PFSK-1 (cell line): ENCODE results near the gene LZTR1.

ENCODE experiments used
- FOXP2 ChIP-seq: optimal IDR thresholded peaks from 2 replicates; pipeline ENCODE3; 2011; ENCODE audit warnings: borderline replicate concordance, control low read depth, inconsistent platforms; ENCODE audit not compliant: insufficient read depth; ENCODE audit errors: extremely low read length, extremely low read depth
- POLR2AphosphoS5 ChIP-seq: IDR thresholded peaks from 2 replicates; pipeline ENCODE4 v1.6.1; 2012; ENCODE audit warnings: low read depth, mild to moderate bottlenecking, control low read depth, low read length, moderate library complexity
- SIN3A ChIP-seq: IDR thresholded peaks from 2 replicates; pipeline ENCODE4 v1.6.1; 2012; ENCODE audit warnings: mild to moderate bottlenecking, low read length, moderate library complexity, borderline replicate concordance; ENCODE audit not compliant: insufficient read depth
- TAF1 ChIP-seq: IDR thresholded peaks from 2 replicates; pipeline ENCODE4 v1.6.1; 2012; ENCODE audit warnings: low read length, control low read depth, borderline replicate concordance; ENCODE audit not compliant: insufficient read depth
- TF ChIP-seq, protein P1 (sequence below), 2 experiments: IDR thresholded peaks; 2 replicates each; pipeline versions ENCODE4 v1.6.1 to v1.8.0; 2011 to 2012; ENCODE audit warnings: low read depth in 2 of 2, low read length in 2 of 2, control low read depth in 1 of 2, inconsistent platforms in 1 of 2, mild to moderate bottlenecking in 1 of 2, moderate library complexity in 1 of 2; ENCODE audit not compliant: insufficient read depth in 1 of 2

DNA sequence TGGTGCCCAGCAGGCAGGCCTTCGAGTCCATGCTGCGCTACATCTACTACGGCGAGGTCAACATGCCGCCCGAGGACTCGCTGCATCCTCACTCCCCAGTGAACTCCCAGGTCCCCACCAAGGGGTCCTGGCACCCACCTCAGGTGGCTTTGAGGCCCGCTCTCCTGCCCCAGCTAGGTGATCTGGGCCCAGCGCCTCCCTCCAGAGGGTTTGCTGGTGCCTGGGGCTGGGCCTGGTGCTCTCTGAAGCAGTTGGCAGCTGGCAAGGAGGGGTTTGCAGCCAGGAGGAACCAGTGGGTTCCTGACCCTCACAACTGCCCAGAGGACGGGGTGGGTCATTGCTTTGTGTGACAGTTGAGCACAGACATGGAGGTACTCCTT lies 13.9 kb downstream of the LZTR1 start:
- TF ChIP-seq POLR2AphosphoS5 (no peak), SIN3A (no peak), TAF1 (no peak), FOXP2 (no peak)
- TF ChIP-seq, protein P1, sequence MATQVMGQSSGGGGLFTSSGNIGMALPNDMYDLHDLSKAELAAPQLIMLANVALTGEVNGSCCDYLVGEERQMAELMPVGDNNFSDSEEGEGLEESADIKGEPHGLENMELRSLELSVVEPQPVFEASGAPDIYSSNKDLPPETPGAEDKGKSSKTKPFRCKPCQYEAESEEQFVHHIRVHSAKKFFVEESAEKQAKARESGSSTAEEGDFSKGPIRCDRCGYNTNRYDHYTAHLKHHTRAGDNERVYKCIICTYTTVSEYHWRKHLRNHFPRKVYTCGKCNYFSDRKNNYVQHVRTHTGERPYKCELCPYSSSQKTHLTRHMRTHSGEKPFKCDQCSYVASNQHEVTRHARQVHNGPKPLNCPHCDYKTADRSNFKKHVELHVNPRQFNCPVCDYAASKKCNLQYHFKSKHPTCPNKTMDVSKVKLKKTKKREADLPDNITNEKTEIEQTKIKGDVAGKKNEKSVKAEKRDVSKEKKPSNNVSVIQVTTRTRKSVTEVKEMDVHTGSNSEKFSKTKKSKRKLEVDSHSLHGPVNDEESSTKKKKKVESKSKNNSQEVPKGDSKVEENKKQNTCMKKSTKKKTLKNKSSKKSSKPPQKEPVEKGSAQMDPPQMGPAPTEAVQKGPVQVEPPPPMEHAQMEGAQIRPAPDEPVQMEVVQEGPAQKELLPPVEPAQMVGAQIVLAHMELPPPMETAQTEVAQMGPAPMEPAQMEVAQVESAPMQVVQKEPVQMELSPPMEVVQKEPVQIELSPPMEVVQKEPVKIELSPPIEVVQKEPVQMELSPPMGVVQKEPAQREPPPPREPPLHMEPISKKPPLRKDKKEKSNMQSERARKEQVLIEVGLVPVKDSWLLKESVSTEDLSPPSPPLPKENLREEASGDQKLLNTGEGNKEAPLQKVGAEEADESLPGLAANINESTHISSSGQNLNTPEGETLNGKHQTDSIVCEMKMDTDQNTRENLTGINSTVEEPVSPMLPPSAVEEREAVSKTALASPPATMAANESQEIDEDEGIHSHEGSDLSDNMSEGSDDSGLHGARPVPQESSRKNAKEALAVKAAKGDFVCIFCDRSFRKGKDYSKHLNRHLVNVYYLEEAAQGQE (IDR thresholded peaks at IDR 0.05; ENCODE audit: insufficient read depth in 1 of 2, low read depth in 2 of 2, low read length in 2 of 2): no peak
